K562 (cell line): ENCODE results near the gene RNF41. TPM values are rescaled to one million over a fixed set of nuclear protein-coding genes. Genes with fewer than 3 reads are reported as not detected.
A peak's percentile ranks its signal among the peaks of the same experiment; 100 is the strongest.
"Not testable (repeated sequence)": the region's sequence is repeated elsewhere in the genome, so short reads cannot be mapped to it uniquely, and the experiment has no call there.

ENCODE experiments used
- ATAC-seq: fragments of 200-7000 bp; cut with Tn5 transposase; 3 replicates; pipeline ENCODE4 v1.9.1; 2020; ENCODE audit warnings: moderate library complexity
- BruUV-seq: library from RNA; stranded (reverse); fragments of 400-500 nt; replicated peaks from 2 replicates; lab custom pipeline; 2021; lab: Mats Ljungman, UMichigan
- CTCF ChIA-PET: fragments of 300-600 bp; formaldehyde crosslinking; extraction: SDS; loops from one replicate; lab custom pipeline; 2021; ENCODE audit warnings: low intra/inter-chr PET ratio; lab: Yijun Ruan, JAX
- POLR2A ChIA-PET: fragments of 300-600, 350-650 bp; sonication (Branson Sonifier 250); formaldehyde crosslinking; extraction: SDS; loops from one replicate; lab custom pipeline; 2021; ENCODE audit warnings: antibody characterized with exemption, inconsistent platforms; lab: Yijun Ruan, JAX
- DNase-seq, 4 experiments: peaks; one replicate each; pipeline versions ENCODE4 v3.0.0 to v3.0.0-alpha.2; 2011 to 2018; ENCODE audit warnings: low spot score in 3 of 4, mixed read lengths in 3 of 4; ENCODE audit errors: extremely low read depth in 1 of 4
- FAIRE-seq: peaks from 2 replicates; lab custom pipeline; 2011; peaks lifted over from hg19 to GRCh38; lab: Jason Lieb, UNC
- H2AFZ ChIP-seq: 2 replicates; pipeline ENCODE4 v1.6.0; 2011; ENCODE audit warnings: low read depth, low read length, control low read depth, inconsistent platforms
- H3K27ac ChIP-seq: fragments of 200-600 bp; 3 replicates; pipeline ENCODE4 v1.8.0; 2011; ENCODE audit warnings: low read depth, mild to moderate bottlenecking, control low read depth, inconsistent platforms, low read length, moderate library complexity, mixed read lengths; ENCODE audit errors: extremely low read depth
- H3K27me3 ChIP-seq, 2 experiments: fragments of 300-600 bp in 1 of 2; 2 replicates in 1 of 2; 3 replicates in 1 of 2; pipeline versions ENCODE4 v1.6.0 to v1.8.0; 2011; ENCODE audit warnings: inconsistent platforms in 2 of 2, low read length in 2 of 2, mild to moderate bottlenecking in 1 of 2, mixed read lengths in 1 of 2, moderate library complexity in 1 of 2; ENCODE audit not compliant: control insufficient read depth in 2 of 2, insufficient read depth in 2 of 2
- H3K36me3 ChIP-seq: fragments of 300-600 bp; 3 replicates; pipeline ENCODE4 v1.8.0; 2011; ENCODE audit warnings: mild to moderate bottlenecking, low read length, inconsistent platforms; ENCODE audit not compliant: control insufficient read depth, insufficient read depth
- H3K4me1 ChIP-seq, 2 experiments: fragments of 200-600 bp in 1 of 2; replicated peaks in 1 of 2; 2 replicates in 1 of 2; 3 replicates in 1 of 2; pipeline versions ENCODE4 v1.5.1 to v1.8.0; 2011; ENCODE audit warnings: inconsistent platforms in 2 of 2, low read length in 2 of 2, mild to moderate bottlenecking in 1 of 2, mixed read lengths in 1 of 2, moderate library complexity in 1 of 2; ENCODE audit not compliant: control insufficient read depth in 2 of 2, insufficient read depth in 2 of 2
- H3K4me2 ChIP-seq: 2 replicates; pipeline ENCODE4 v1.6.1; 2011; ENCODE audit warnings: low read length, control low read depth, inconsistent platforms, mixed read lengths; ENCODE audit not compliant: insufficient read depth
- H3K4me3 ChIP-seq: fragments of 200-600 bp; sonication (generic), shearing (Covaris generic); 2 replicates; pipeline ENCODE4 v1.5.1; 2016; ENCODE audit warnings: control low read depth, inconsistent platforms
- H3K79me2 ChIP-seq: fragments of 200-600 bp; 3 replicates; pipeline ENCODE4 v1.8.0; 2011; ENCODE audit warnings: low read length, inconsistent platforms; ENCODE audit not compliant: control insufficient read depth, insufficient read depth
- H3K9ac ChIP-seq, 2 experiments: 2 replicates each; pipeline versions ENCODE4 v1.6.0 to v1.6.1; 2011; ENCODE audit warnings: low read depth in 2 of 2, low read length in 2 of 2, control low read depth in 1 of 2, inconsistent platforms in 1 of 2, mild to moderate bottlenecking in 1 of 2, mixed read lengths in 1 of 2; ENCODE audit not compliant: insufficient read depth in 1 of 2
- H3K9me1 ChIP-seq: one replicate; pipeline ENCODE4 v1.6.0; 2011; ENCODE audit warnings: inconsistent platforms, mild to moderate bottlenecking, low read length, moderate library complexity; ENCODE audit not compliant: control insufficient read depth, insufficient read depth
- H3K9me3 ChIP-seq: replicated peaks from 2 replicates; pipeline ENCODE4 v1.5.1; 2011; ENCODE audit warnings: low read depth, low read length, inconsistent platforms; ENCODE audit not compliant: control insufficient read depth, insufficient read depth
- H4K20me1 ChIP-seq: replicated peaks from 2 replicates; pipeline ENCODE4 v1.6.1; 2011; ENCODE audit warnings: low read length, inconsistent platforms, mixed read lengths; ENCODE audit not compliant: control insufficient read depth, insufficient read depth
- BCOR ChIP-seq: fragments of 450-650 bp; IDR thresholded peaks from 2 replicates; pipeline ENCODE4 v1.6.1; 2016
- RAD21 ChIP-seq, 2 experiments: fragments of 250-450 bp in 1 of 2; fragments of 450-650 bp in 1 of 2; sonication (Bioruptor Pico) in 1 of 2; formaldehyde crosslinking in 1 of 2; IDR thresholded peaks in 1 of 2; conservative IDR thresholded peaks in 1 of 2; 2 replicates each; pipeline versions ENCODE4 v1.4.0 to v1.8.0; 2020 to 2022; ENCODE audit warnings: mild to moderate bottlenecking in 2 of 2, moderate library complexity in 1 of 2
- WGBS: fragments of 100-300 bp; shearing (Covaris generic); methylation state at CpG from one replicate; pipeline ENCODE4 v1.1.6; 2016; ENCODE audit warnings: low coverage, mixed read lengths; ENCODE audit not compliant: insufficient coverage; ENCODE audit errors: missing lambda C conversion rate; 5-methylcytosine and 5-hydroxymethylcytosine counted together
- in situ Hi-C: fragments of 300-500 bp; cut with MboI; formaldehyde crosslinking; loops from 4 replicates; pipeline ENCODE4 v1.15.0; 2018; ENCODE audit warnings: inconsistent platforms, mixed read lengths
- intact Hi-C: fragments of 100-400 bp; cut with micrococcal nuclease; formaldehyde crosslinking; loops from 2 replicates; pipeline ENCODE4 v1.14.2; 2022
- polyA plus RNA-seq, 8 experiments: library from polyadenylated mRNA; depleted of rRNA in 4 of 8; stranded (reverse) in 5 of 8; unstranded in 3 of 8; fragments of >200 nt; fragmentation: Nextera tagmentation in 2 of 8; fragmentation: Illumina TruSeq in 1 of 8; extraction: Ambion mirVana in 2 of 8; extraction: Trizol in 1 of 8; gene quantifications; 2 replicates each; pipeline versions ENCODE4 v1.2.1 to v1.2.3, GENCODE V29; 2011 to 2014; ENCODE audit warnings: inconsistent platforms in 1 of 8, missing spikeins in 1 of 8
- total RNA-seq, 7 experiments: library from RNA; depleted of rRNA in 6 of 7; stranded (reverse); fragments of >200 nt in 6 of 7; fragmentation: Illumina TruSeq in 2 of 7; extraction: Trizol in 2 of 7; gene quantifications; 2 replicates each; pipeline versions ENCODE4 v1.2.1 to v1.2.3, GENCODE V29; 2011 to 2021; ENCODE audit warnings: low replicate concordance in 1 of 7
- TF ChIP-seq, protein P1 (sequence below), 3 experiments: IDR thresholded peaks in 2 of 3; conservative IDR thresholded peaks in 1 of 3; 2 replicates each; pipeline ENCODE4 v1.5.1; 2011 to 2012; ENCODE audit warnings: low read length in 3 of 3, mild to moderate bottlenecking in 3 of 3, control low read depth in 2 of 3, improper control_type of control experiment in 1 of 3, inconsistent platforms in 1 of 3, low read depth in 1 of 3, mixed read lengths in 1 of 3, moderate library complexity in 1 of 3; ENCODE audit not compliant: insufficient read depth in 2 of 3
- TF ChIP-seq, protein P2 (sequence below): sonication (generic); formaldehyde crosslinking; IDR thresholded peaks from 2 replicates; pipeline ENCODE4 v1.8.1; 2023; ENCODE audit warnings: mild to moderate bottlenecking, missing genetic modification reagents

Gene RNF41
- total and polyA plus RNA-seq, 9 of the 15 experiments (the other 6 are each of a cell fraction or from before 2014, with no cell fraction given): 28.2 to 46.8 (median 33.8) TPM

DNA sequence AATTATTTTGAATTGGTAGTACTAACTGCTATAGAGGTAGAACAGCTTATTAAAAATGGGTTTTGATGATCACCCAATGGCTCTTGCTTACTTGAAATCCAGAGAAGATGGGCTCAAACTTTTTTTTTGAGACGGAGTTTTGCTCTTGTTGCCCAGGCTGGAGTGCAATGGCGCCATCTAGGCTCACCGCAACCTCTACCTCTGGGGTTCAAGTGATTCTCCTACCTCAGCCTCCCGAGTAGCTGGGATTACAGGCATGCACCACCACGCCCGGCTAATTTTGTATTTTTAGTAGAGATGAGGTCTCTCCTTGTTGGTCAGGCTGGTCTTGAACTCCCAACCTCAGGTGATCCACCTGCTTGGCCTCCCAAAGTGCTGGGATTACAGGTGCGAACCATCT, 41.2 kb upstream of the RNF41 start:
- H3K36me3 ChIP-seq, H3K27ac ChIP-seq, BruUV-seq, H3K4me2 ChIP-seq, H3K4me3 ChIP-seq, H3K79me2 ChIP-seq, H3K27me3 ChIP-seq, POLR2A ChIA-PET, H2AFZ ChIP-seq, in situ Hi-C loops, FAIRE-seq, H3K9me3 ChIP-seq, ATAC-seq, H3K9me1 ChIP-seq, H4K20me1 ChIP-seq, H3K9ac ChIP-seq: not testable (repeated sequence)
- TF ChIP-seq, protein P1, sequence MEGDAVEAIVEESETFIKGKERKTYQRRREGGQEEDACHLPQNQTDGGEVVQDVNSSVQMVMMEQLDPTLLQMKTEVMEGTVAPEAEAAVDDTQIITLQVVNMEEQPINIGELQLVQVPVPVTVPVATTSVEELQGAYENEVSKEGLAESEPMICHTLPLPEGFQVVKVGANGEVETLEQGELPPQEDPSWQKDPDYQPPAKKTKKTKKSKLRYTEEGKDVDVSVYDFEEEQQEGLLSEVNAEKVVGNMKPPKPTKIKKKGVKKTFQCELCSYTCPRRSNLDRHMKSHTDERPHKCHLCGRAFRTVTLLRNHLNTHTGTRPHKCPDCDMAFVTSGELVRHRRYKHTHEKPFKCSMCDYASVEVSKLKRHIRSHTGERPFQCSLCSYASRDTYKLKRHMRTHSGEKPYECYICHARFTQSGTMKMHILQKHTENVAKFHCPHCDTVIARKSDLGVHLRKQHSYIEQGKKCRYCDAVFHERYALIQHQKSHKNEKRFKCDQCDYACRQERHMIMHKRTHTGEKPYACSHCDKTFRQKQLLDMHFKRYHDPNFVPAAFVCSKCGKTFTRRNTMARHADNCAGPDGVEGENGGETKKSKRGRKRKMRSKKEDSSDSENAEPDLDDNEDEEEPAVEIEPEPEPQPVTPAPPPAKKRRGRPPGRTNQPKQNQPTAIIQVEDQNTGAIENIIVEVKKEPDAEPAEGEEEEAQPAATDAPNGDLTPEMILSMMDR (IDR thresholded peaks at IDR 0.05 in 2 of 3, conservative IDR thresholded peaks at IDR 0.05 in 1 of 3; ENCODE audit: insufficient read depth in 2 of 3, low read depth in 1 of 3, low read length in 3 of 3): peak; percentile 26 to 34 (median 27); a peak in 2 of 6 replicates
- peak; percentile 41; the same call in 1 of the 2 replicates for TF ChIP-seq BCOR
- TF ChIP-seq RAD21 (CRISPR knock-in tag; conservative IDR thresholded peaks at IDR 0.05 in 1 of 2, IDR thresholded peaks at IDR 0.05 in 1 of 2): peak in 1 of 2 experiments; percentile 25; a peak in 2 of 4 replicates
- TF ChIP-seq, protein P2, sequence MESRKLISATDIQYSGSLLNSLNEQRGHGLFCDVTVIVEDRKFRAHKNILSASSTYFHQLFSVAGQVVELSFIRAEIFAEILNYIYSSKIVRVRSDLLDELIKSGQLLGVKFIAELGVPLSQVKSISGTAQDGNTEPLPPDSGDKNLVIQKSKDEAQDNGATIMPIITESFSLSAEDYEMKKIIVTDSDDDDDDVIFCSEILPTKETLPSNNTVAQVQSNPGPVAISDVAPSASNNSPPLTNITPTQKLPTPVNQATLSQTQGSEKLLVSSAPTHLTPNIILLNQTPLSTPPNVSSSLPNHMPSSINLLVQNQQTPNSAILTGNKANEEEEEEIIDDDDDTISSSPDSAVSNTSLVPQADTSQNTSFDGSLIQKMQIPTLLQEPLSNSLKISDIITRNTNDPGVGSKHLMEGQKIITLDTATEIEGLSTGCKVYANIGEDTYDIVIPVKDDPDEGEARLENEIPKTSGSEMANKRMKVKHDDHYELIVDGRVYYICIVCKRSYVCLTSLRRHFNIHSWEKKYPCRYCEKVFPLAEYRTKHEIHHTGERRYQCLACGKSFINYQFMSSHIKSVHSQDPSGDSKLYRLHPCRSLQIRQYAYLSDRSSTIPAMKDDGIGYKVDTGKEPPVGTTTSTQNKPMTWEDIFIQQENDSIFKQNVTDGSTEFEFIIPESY (CRISPR knock-in tag): peak; percentile 29; the same call in 1 of the 2 replicates
- intact Hi-C loops: loop anchor here (1.0 kb wide), 1 partner anchor 144 kb away; no protein-coding TSS in a partner anchor
- peaks cover 16 to 27% of the 10 kb centered on the region in 2 experiments; a peak in 4 of 5 replicates for H3K4me1 ChIP-seq
- DNase-seq: peak in 1 of 4 experiments; percentile 30
- 61% methylated on average over 7 of the region's 7 CpGs for WGBS
- CTCF ChIA-PET: interaction anchor here (0.6 to 0.7 kb wide), 2 partner anchors 140 to 1010 kb away, joined by 3 to 4 read pairs; no protein-coding TSS in a partner anchor
